Activated CD8-positive, alpha-beta memory T cell treated with anti-CD3 and anti-CD28 coated beads for 36 hours (primary cell): ENCODE results near the gene MOV10L1. TPM values are rescaled to one million over a fixed set of nuclear protein-coding genes. Genes with fewer than 3 reads are reported as not detected.
"Not testable (repeated sequence)": the region's sequence is repeated elsewhere in the genome, so short reads cannot be mapped to it uniquely, and the experiment has no call there.

Experiments
- CTCF ChIA-PET: fragments of 350-600 bp; sonication (Branson Sonifier 250); formaldehyde crosslinking; loops from one replicate; lab custom pipeline; 2021; ENCODE audit warnings: antibody characterized with exemption; lab: Charles Lee
- POLR2A ChIA-PET: fragments of 350-600 bp; sonication (Branson Sonifier 250); formaldehyde crosslinking; loops from one replicate; lab custom pipeline; 2021; ENCODE audit warnings: antibody characterized with exemption; lab: Charles Lee
- total RNA-seq, 2 experiments: library from RNA; stranded (reverse); gene quantifications; one replicate each; pipeline ENCODE4 v1.2.3, GENCODE V29; 2021

MOV10L1 gene
- total RNA-seq, 2 experiments from 2014 or later, result not detected

GRCh38 chr22:50201191-50202129 is 111.7 kb downstream of the MOV10L1 start:
- ChIA-PET CTCF (interaction anchor here (1.2 kb wide), 1 partner anchor 11 kb away, joined by 3 read pairs; no protein-coding TSS in a partner anchor), POLR2A (interaction anchor here (1.2 kb wide), 1 partner anchor 11 kb away, joined by 7 read pairs; no protein-coding TSS in a partner anchor)

- POLR2A ChIA-PET, result interaction anchor here (1.2 kb wide), 1 partner anchor 11 kb away, joined by 7 read pairs; no protein-coding TSS in a partner anchor
- CTCF ChIA-PET, result interaction anchor here (1.2 kb wide), 1 partner anchor 10 kb away, joined by 3 read pairs; no protein-coding TSS in a partner anchor
These were observed 112.4 kb downstream of the MOV10L1 start for GRCh38 chr22:50202130-50202666.

- ChIA-PET POLR2A (no interaction called here), CTCF (no interaction called here)
These were observed 113.5 kb downstream of the MOV10L1 start for GRCh38 chr22:50203288-50203687.

GRCh38 chr22:50204571-50204970 is 114.8 kb downstream of the MOV10L1 start:
- POLR2A ChIA-PET, result no interaction called here
- CTCF ChIA-PET, result interaction anchor here (1.5 to 5.4 kb wide), 2 partner anchors 55 to 71 kb away, joined by 3 to 35 read pairs; no protein-coding TSS in a partner anchor

GRCh38 chr22:50204998-50205397 is 115.2 kb downstream of the MOV10L1 start:
- POLR2A ChIA-PET, result not testable (repeated sequence)
- CTCF ChIA-PET, result interaction anchor here (1.5 to 5.4 kb wide), 2 partner anchors 56 to 71 kb away, joined by 3 to 35 read pairs; no protein-coding TSS in a partner anchor

GRCh38 chr22:50205781-50206569 is 116.2 kb downstream of the MOV10L1 start:
- ChIA-PET CTCF (interaction anchor here (1.0 to 5.4 kb wide), 7 partner anchors 13 to 70 kb away, joined by 3 to 35 read pairs (median 5); no protein-coding TSS in a partner anchor), POLR2A (no interaction called here)

GRCh38 chr22:50206599-50206998 is 116.8 kb downstream of the MOV10L1 start:
- POLR2A ChIA-PET, result no interaction called here
- CTCF ChIA-PET, result interaction anchor here (0.7 to 5.4 kb wide), 7 partner anchors 13 to 57 kb away, joined by 3 to 35 read pairs (median 5); no protein-coding TSS in a partner anchor

GRCh38 chr22:50207383-50208140 is 117.8 kb downstream of the MOV10L1 start:
- CTCF ChIA-PET, result interaction anchor here (0.7 to 5.4 kb wide), 5 partner anchors 18 to 58 kb away, joined by 3 to 35 read pairs (median 5); no protein-coding TSS in a partner anchor
- POLR2A ChIA-PET, result no interaction called here

GRCh38 chr22:50208430-50208938 is 118.7 kb downstream of the MOV10L1 start:
- POLR2A ChIA-PET, result no interaction called here
- CTCF ChIA-PET, result interaction anchor here (0.9 to 5.4 kb wide), 4 partner anchors 14 to 59 kb away, joined by 3 to 35 read pairs (median 4); no protein-coding TSS in a partner anchor

- ChIA-PET POLR2A (no interaction called here), CTCF (interaction anchor here (0.9 to 5.4 kb wide), 4 partner anchors 13 to 60 kb away, joined by 3 to 35 read pairs (median 4); no protein-coding TSS in a partner anchor)
These were observed 119.4 kb downstream of the MOV10L1 start for GRCh38 chr22:50208939-50209892.

- CTCF ChIA-PET, result interaction anchor here (1.1 kb wide), 1 partner anchor 61 kb away, joined by 4 read pairs; no protein-coding TSS in a partner anchor
- POLR2A ChIA-PET, result no interaction called here
These were observed 120.1 kb downstream of the MOV10L1 start for GRCh38 chr22:50209893-50210292.

- ChIA-PET CTCF (interaction anchor here (0.6 to 1.1 kb wide), 2 partner anchors 61 to 85 kb away, joined by 4 to 5 read pairs; no protein-coding TSS in a partner anchor), POLR2A (no interaction called here)
These were observed 120.8 kb downstream of the MOV10L1 start for GRCh38 chr22:50210378-50211139.

GRCh38 chr22:50211147-50211546 is 121.3 kb downstream of the MOV10L1 start:
- ChIA-PET POLR2A (no interaction called here), CTCF (interaction anchor here (0.6 to 1.7 kb wide), 3 partner anchors 20 to 84 kb away, joined by 4 to 5 read pairs (median 5); no protein-coding TSS in a partner anchor)
